Measurements from ENCODE around the gene PSMF1.

PSMF1 gene

DNA sequence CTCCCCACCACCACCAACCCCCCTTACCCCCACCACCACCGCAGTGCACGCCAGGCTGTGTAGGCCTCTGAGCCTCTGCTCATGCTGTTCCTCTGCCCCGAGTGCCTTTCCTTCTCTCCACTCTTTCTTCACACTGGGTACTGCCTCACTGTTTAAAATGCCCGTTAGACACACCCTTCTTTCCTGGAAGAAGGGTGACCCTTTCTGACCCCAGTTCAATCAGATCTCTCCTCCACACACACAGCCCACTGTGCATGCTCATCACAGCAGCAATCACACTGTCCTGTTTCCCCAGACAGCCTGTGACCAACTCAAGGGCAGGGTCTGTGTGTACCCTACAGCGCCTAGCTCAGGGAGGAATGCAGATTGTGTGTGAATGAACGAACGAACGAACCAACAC, 56.4 kb downstream of the PSMF1 start:
- TF ChIP-seq, protein P1, sequence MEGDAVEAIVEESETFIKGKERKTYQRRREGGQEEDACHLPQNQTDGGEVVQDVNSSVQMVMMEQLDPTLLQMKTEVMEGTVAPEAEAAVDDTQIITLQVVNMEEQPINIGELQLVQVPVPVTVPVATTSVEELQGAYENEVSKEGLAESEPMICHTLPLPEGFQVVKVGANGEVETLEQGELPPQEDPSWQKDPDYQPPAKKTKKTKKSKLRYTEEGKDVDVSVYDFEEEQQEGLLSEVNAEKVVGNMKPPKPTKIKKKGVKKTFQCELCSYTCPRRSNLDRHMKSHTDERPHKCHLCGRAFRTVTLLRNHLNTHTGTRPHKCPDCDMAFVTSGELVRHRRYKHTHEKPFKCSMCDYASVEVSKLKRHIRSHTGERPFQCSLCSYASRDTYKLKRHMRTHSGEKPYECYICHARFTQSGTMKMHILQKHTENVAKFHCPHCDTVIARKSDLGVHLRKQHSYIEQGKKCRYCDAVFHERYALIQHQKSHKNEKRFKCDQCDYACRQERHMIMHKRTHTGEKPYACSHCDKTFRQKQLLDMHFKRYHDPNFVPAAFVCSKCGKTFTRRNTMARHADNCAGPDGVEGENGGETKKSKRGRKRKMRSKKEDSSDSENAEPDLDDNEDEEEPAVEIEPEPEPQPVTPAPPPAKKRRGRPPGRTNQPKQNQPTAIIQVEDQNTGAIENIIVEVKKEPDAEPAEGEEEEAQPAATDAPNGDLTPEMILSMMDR (conservative IDR thresholded peaks at IDR 0.05), result no peak
- H3K27ac ChIP-seq, result no peak overlapping the region

DNA sequence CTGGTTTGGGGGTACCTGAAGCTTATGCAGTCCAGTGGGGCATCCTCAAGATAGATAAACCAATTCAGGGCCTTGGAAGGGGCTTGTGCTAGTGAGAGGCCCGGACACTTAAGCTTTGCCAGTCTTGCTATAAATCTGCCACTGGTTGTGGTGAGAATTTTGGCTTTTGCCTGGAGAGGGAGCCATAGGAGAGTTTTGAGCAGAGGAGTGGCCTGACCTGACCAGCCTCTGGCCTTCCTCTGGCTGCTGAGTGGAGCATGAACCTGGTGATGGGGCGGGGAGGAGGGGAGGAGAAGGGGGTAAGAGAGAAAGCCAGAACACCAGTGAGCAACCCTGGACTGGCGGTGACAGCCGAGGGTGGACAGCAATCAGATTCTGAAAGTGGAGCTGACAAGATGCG, 59.3 kb downstream of the PSMF1 start:
- no peak overlapping the region for H3K27ac ChIP-seq
- TF ChIP-seq, protein P1 (conservative IDR thresholded peaks at IDR 0.05), result peak; percentile 31; the same call in 1 of the 2 replicates

DNA sequence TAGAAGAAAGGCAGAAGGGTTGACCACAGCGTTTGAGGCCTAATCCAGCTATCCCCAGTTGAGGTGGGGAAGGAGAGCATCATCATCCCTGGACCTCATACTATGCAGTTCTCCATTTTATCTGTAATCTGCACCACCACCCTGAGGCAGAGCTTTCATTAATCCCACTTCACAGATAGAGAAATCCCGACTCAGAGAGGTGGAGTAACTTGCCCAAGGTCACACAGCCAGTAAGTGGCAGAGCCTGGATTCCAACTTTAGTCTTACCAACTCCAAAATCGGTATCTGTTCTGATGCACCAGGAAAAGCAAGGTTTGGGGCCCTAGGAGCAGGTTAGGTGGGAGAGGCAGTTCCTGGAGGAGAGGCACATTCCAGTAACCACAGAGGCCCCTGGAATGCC, 59.7 kb downstream of the PSMF1 start:
- TF ChIP-seq, protein P1 (conservative IDR thresholded peaks at IDR 0.05), result no peak
- H3K27ac ChIP-seq, result no peak overlapping the region

DNA sequence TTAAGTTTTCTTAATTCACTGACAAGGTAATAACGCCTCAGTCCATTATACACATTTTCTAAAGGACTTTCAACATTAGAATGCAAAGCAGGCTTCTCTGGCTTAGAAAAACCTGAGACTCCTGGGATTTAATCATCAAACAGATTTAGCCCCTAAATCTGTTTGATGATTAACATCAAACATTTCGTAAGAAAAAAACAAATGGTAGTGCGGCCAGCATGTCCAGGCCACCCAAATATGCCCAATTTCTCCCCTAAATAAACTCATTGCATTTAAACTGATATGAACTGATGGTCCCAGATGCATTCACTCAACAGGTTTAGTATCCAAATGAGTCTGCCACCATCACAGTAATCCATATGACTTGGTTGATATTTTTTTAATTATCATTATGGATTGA, 60.2 kb downstream of the PSMF1 start:
- no peak overlapping the region for H3K27ac ChIP-seq
- TF ChIP-seq, protein P1 (conservative IDR thresholded peaks at IDR 0.05), result no peak

GRCh38 chr20:1180949-1181348, 62.5 kb downstream of the PSMF1 start:
- H3K27ac ChIP-seq, result no peak overlapping the region
- TF ChIP-seq, protein P1 (conservative IDR thresholded peaks at IDR 0.05), result no peak

DNA sequence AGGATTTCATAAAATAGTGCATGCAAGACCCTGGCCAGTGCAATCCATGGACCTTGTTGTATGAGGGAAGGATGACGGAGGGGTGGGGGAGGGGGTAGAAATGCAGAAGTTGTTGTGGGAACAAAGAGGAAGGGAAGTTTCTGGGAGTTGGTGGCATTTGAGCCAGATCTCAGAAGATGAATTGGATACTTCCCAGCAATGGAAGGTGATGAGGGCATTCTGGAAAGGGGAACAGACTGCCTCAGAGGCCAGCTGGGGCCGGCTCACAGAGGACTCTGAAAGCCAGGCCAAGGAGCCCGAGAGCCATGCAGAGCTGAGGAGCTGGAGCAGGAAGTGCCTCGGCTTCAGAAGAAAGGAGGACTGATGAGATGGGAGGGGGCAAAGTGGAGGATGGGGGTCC, 63.7 kb downstream of the PSMF1 start:
- no peak overlapping the region for H3K27ac ChIP-seq
- TF ChIP-seq, protein P1 (conservative IDR thresholded peaks at IDR 0.05), result no peak

GRCh38 chr20:1183153-1183552, 64.8 kb downstream of the PSMF1 start:
- TF ChIP-seq, protein P1 (conservative IDR thresholded peaks at IDR 0.05), result no peak

DNA sequence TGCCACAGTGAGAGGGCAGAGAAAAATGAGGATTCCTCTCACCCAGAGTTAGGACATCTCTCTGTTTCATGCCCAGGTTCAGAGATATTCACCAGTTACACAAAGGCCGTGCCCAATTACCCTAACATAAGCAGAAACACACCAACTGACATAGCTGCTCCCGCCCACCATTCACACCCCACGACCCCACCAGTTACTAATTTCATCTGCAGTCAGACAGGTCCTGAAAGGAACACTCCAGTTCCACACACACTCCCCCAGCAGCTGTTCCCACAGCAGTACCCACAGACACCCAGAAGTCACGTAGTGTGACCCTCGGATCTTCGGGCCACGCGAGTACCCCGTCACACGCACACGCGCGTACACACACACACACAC, 65.8 kb downstream of the PSMF1 start:
- TF ChIP-seq, protein P1 (conservative IDR thresholded peaks at IDR 0.05), result no peak

More at GRCh38 chr20:1183153-1183552, 64.8 kb downstream of the PSMF1 start:
- no peak overlapping the region for H3K27ac ChIP-seq

More for the DNA sequence above, 65.8 kb downstream of the PSMF1 start:
- no peak overlapping the region for H3K27ac ChIP-seq
